ENCODE measurements around the gene FOXL3.

Gene FOXL3

GRCh38 chr7:255721-256361 lies 34.1 kb upstream of the FOXL3 start:
- H4K8ac ChIP-seq (ENCODE audit: low read depth, low read length) = no peak overlapping the region
- no peak overlapping the region for H3K4me2 ChIP-seq (ENCODE audit: low read length)
- no peak overlapping the region for H3K18ac ChIP-seq (ENCODE audit: low read length)
- no CpG with 5 or more reads among the region's 44 CpGs for WGBS (ENCODE audit: extremely low coverage, insufficient coverage, low lambda C conversion rate)
- peaks cover 5% of the 10 kb centered on the region for H3K36me3 ChIP-seq (ENCODE audit: control insufficient read depth, insufficient read depth, low read length)
- no peak overlapping the region for H2AK5ac ChIP-seq (ENCODE audit: low read length)
- H2BK120ac ChIP-seq (ENCODE audit: low read depth, low read length) = no peak overlapping the region
- H3K79me1 ChIP-seq (ENCODE audit: low read length) = no peaks in the 10 kb centered on the region
- H3K27ac ChIP-seq (ENCODE audit: low read depth, low read length) = no peak overlapping the region
- no peaks in the 10 kb centered on the region for H3K79me2 ChIP-seq (ENCODE audit: control insufficient read depth, insufficient read depth, low read length)
- no peak overlapping the region for H3K4ac ChIP-seq (ENCODE audit: low read depth, low read length)
- no peak overlapping the region for H3K23ac ChIP-seq (ENCODE audit: low read length)
- H3K27me3 ChIP-seq (ENCODE audit: insufficient read depth, low read length, poor library complexity) = no peaks in the 10 kb centered on the region
- H3K56ac ChIP-seq (ENCODE audit: low read length) = no peak overlapping the region
- no peak overlapping the region for H3K4me3 ChIP-seq (ENCODE audit: low read length)
- no peak for DNase-seq
- no peak overlapping the region for H3K9ac ChIP-seq (ENCODE audit: low read length)
- H3K4me1 ChIP-seq (ENCODE audit: control insufficient read depth, low read depth, low read length) = no peaks in the 10 kb centered on the region
- no peak overlapping the region for H2BK15ac ChIP-seq (replicated peaks; ENCODE audit: low read depth)
- no peak overlapping the region for H2BK5ac ChIP-seq (ENCODE audit: low read length)
- no peak overlapping the region for H4K5ac ChIP-seq (ENCODE audit: low read length)

GRCh38 chr7:256461-256940 lies 33.5 kb upstream of the FOXL3 start:
- Histone ChIP-seq H3K79me2 (ENCODE audit: control insufficient read depth, insufficient read depth, low read length) (no peaks in the 10 kb centered on the region), H3K36me3 (ENCODE audit: control insufficient read depth, insufficient read depth, low read length) (peaks cover 5% of the 10 kb centered on the region)

GRCh38 chr7:256981-257646 lies 32.9 kb upstream of the FOXL3 start:
- Histone ChIP-seq H3K56ac (ENCODE audit: low read length) (no peak overlapping the region), H3K4me1 (ENCODE audit: control insufficient read depth, low read depth, low read length) (no peaks in the 10 kb centered on the region), H4K5ac (ENCODE audit: low read length) (no peak overlapping the region), H3K4me3 (ENCODE audit: low read length) (no peak overlapping the region), H3K79me1 (ENCODE audit: low read length) (no peaks in the 10 kb centered on the region), H2BK120ac (ENCODE audit: low read depth, low read length) (no peak overlapping the region), H3K4me2 (ENCODE audit: low read length) (no peak overlapping the region), H3K18ac (ENCODE audit: low read length) (no peak overlapping the region), H4K8ac (ENCODE audit: low read depth, low read length) (no peak overlapping the region), H3K4ac (ENCODE audit: low read depth, low read length) (no peak overlapping the region), H3K9ac (ENCODE audit: low read length) (no peak overlapping the region), H2BK5ac (ENCODE audit: low read length) (no peak overlapping the region), H2BK15ac (replicated peaks; ENCODE audit: low read depth) (no peak overlapping the region), H3K27me3 (ENCODE audit: insufficient read depth, low read length, poor library complexity) (no peaks in the 10 kb centered on the region), H2AK5ac (ENCODE audit: low read length) (no peak overlapping the region), H3K79me2 (ENCODE audit: control insufficient read depth, insufficient read depth, low read length) (no peaks in the 10 kb centered on the region), H3K36me3 (ENCODE audit: control insufficient read depth, insufficient read depth, low read length) (peaks cover 5% of the 10 kb centered on the region), H3K23ac (ENCODE audit: low read length) (no peak overlapping the region), H3K27ac (ENCODE audit: low read depth, low read length) (no peak overlapping the region)
- WGBS (ENCODE audit: extremely low coverage, insufficient coverage, low lambda C conversion rate) = no CpG with 5 or more reads among the region's 29 CpGs
- no peak for DNase-seq

More at GRCh38 chr7:256461-256940, 33.5 kb upstream of the FOXL3 start:
- Histone ChIP-seq H2BK15ac (replicated peaks; ENCODE audit: low read depth) (no peak overlapping the region), H3K4me2 (ENCODE audit: low read length) (no peak overlapping the region), H3K4me1 (ENCODE audit: control insufficient read depth, low read depth, low read length) (no peaks in the 10 kb centered on the region), H3K18ac (ENCODE audit: low read length) (no peak overlapping the region), H2AK5ac (ENCODE audit: low read length) (no peak overlapping the region), H2BK5ac (ENCODE audit: low read length) (no peak overlapping the region), H3K79me1 (ENCODE audit: low read length) (no peaks in the 10 kb centered on the region), H3K9ac (ENCODE audit: low read length) (no peak overlapping the region), H2BK120ac (ENCODE audit: low read depth, low read length) (no peak overlapping the region), H3K56ac (ENCODE audit: low read length) (no peak overlapping the region), H3K4me3 (ENCODE audit: low read length) (no peak overlapping the region), H4K8ac (ENCODE audit: low read depth, low read length) (no peak overlapping the region), H3K23ac (ENCODE audit: low read length) (no peak overlapping the region), H3K27ac (ENCODE audit: low read depth, low read length) (no peak overlapping the region), H3K27me3 (ENCODE audit: insufficient read depth, low read length, poor library complexity) (no peaks in the 10 kb centered on the region), H4K5ac (ENCODE audit: low read length) (no peak overlapping the region), H3K4ac (ENCODE audit: low read depth, low read length) (no peak overlapping the region)
- WGBS (ENCODE audit: extremely low coverage, insufficient coverage, low lambda C conversion rate) = no CpG with 5 or more reads among the region's 38 CpGs
- DNase-seq = no peak

- Histone ChIP-seq H3K4ac (ENCODE audit: low read depth, low read length) (no peak overlapping the region), H3K56ac (ENCODE audit: low read length) (no peak overlapping the region), H2BK15ac (replicated peaks; ENCODE audit: low read depth) (no peak overlapping the region), H3K27ac (ENCODE audit: low read depth, low read length) (no peak overlapping the region), H3K79me2 (ENCODE audit: control insufficient read depth, insufficient read depth, low read length) (no peaks in the 10 kb centered on the region), H3K23ac (ENCODE audit: low read length) (no peak overlapping the region), H3K4me2 (ENCODE audit: low read length) (no peak overlapping the region), H3K36me3 (ENCODE audit: control insufficient read depth, insufficient read depth, low read length) (peaks cover 5% of the 10 kb centered on the region), H3K27me3 (ENCODE audit: insufficient read depth, low read length, poor library complexity) (no peaks in the 10 kb centered on the region), H3K79me1 (ENCODE audit: low read length) (no peaks in the 10 kb centered on the region), H2BK120ac (ENCODE audit: low read depth, low read length) (no peak overlapping the region), H3K9ac (ENCODE audit: low read length) (no peak overlapping the region), H2BK5ac (ENCODE audit: low read length) (no peak overlapping the region), H4K8ac (ENCODE audit: low read depth, low read length) (no peak overlapping the region), H3K4me1 (ENCODE audit: control insufficient read depth, low read depth, low read length) (no peaks in the 10 kb centered on the region), H2AK5ac (ENCODE audit: low read length) (no peak overlapping the region), H3K18ac (ENCODE audit: low read length) (no peak overlapping the region), H3K4me3 (ENCODE audit: low read length) (no peak overlapping the region), H4K5ac (ENCODE audit: low read length) (no peak overlapping the region)
- WGBS (ENCODE audit: extremely low coverage, insufficient coverage, low lambda C conversion rate) = no CpG with 5 or more reads among the region's 5 CpGs
- DNase-seq = no peak
Measured at GRCh38 chr7:257647-257992, 32.4 kb upstream of the FOXL3 start.

- H3K18ac ChIP-seq (ENCODE audit: low read length) = no peak overlapping the region
- WGBS (ENCODE audit: extremely low coverage, insufficient coverage, low lambda C conversion rate) = no CpG with 5 or more reads among the region's 31 CpGs
- no peaks in the 10 kb centered on the region for H3K4me1 ChIP-seq (ENCODE audit: control insufficient read depth, low read depth, low read length)
- H3K4ac ChIP-seq (ENCODE audit: low read depth, low read length) = no peak overlapping the region
- H2BK15ac ChIP-seq (replicated peaks; ENCODE audit: low read depth) = no peak overlapping the region
- H3K79me2 ChIP-seq (ENCODE audit: control insufficient read depth, insufficient read depth, low read length) = no peaks in the 10 kb centered on the region
- no peak overlapping the region for H3K4me2 ChIP-seq (ENCODE audit: low read length)
- H3K79me1 ChIP-seq (ENCODE audit: low read length) = no peaks in the 10 kb centered on the region
- no peak overlapping the region for H4K5ac ChIP-seq (ENCODE audit: low read length)
- no peak for DNase-seq
- no peak overlapping the region for H3K56ac ChIP-seq (ENCODE audit: low read length)
- H3K36me3 ChIP-seq (ENCODE audit: control insufficient read depth, insufficient read depth, low read length) = peaks cover 5% of the 10 kb centered on the region
- H2AK5ac ChIP-seq (ENCODE audit: low read length) = no peak overlapping the region
- no peak overlapping the region for H2BK120ac ChIP-seq (ENCODE audit: low read depth, low read length)
- no peak overlapping the region for H3K9ac ChIP-seq (ENCODE audit: low read length)
- H3K4me3 ChIP-seq (ENCODE audit: low read length) = no peak overlapping the region
- H2BK5ac ChIP-seq (ENCODE audit: low read length) = no peak overlapping the region
- H3K23ac ChIP-seq (ENCODE audit: low read length) = no peak overlapping the region
- no peak overlapping the region for H3K27ac ChIP-seq (ENCODE audit: low read depth, low read length)
- no peak overlapping the region for H4K8ac ChIP-seq (ENCODE audit: low read depth, low read length)
- no peaks in the 10 kb centered on the region for H3K27me3 ChIP-seq (ENCODE audit: insufficient read depth, low read length, poor library complexity)
Measured at GRCh38 chr7:258476-259190, 31.3 kb upstream of the FOXL3 start.

All from mesendoderm (in vitro differentiated cells).